C4-2B (cell line): ENCODE results near the gene SPATA13.

Source experiments
- ZFX ChIP-seq: fragments of 450-650 bp; IDR thresholded peaks from 2 replicates; pipeline ENCODE4 v1.6.1; 2017
- TF ChIP-seq, protein P1 (sequence below): fragments of 450-650 bp; conservative IDR thresholded peaks from 2 replicates; pipeline ENCODE4 v1.5.1; 2017; ENCODE audit warnings: mild to moderate bottlenecking

DNA sequence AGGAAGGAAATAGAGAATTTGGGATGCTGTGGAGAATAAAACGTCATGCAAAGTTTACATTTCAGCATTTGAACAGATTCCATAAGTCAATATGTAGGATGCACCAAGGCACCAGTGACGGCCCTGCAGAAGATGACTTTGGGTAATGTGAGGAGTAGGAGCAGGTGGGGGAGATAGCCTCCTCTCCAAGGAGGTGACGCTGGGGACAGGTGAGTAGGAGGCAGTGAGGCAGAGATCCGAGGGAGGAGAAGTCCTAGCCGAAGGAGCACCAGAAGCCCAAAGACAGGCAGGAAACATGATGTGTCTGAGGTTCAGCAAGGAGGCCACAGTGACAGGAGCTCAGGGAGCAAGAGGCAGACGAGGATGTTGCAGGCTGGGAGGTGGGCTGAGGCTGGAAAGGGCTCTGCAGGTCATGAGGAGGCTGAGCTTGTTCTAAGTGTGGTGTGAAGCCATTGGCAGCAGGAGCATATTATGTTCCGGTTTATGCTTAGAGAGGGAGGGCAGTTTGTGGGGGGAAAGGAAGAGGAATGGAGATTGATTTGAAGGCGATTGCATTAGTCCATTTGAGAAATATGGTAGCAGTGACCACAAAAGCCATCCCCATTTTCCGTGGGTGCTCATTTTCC lies 93.1 kb downstream of the SPATA13 start:
- TF ChIP-seq, protein P1, sequence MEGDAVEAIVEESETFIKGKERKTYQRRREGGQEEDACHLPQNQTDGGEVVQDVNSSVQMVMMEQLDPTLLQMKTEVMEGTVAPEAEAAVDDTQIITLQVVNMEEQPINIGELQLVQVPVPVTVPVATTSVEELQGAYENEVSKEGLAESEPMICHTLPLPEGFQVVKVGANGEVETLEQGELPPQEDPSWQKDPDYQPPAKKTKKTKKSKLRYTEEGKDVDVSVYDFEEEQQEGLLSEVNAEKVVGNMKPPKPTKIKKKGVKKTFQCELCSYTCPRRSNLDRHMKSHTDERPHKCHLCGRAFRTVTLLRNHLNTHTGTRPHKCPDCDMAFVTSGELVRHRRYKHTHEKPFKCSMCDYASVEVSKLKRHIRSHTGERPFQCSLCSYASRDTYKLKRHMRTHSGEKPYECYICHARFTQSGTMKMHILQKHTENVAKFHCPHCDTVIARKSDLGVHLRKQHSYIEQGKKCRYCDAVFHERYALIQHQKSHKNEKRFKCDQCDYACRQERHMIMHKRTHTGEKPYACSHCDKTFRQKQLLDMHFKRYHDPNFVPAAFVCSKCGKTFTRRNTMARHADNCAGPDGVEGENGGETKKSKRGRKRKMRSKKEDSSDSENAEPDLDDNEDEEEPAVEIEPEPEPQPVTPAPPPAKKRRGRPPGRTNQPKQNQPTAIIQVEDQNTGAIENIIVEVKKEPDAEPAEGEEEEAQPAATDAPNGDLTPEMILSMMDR, result no peak
- TF ChIP-seq ZFX, result no peak
